Measurements from ENCODE around the gene TTC7B.

Gene TTC7B

GRCh38 chr14:90675399-90675798 lies 140.8 kb downstream of the TTC7B start:
- Histone ChIP-seq H3K27me3 (ENCODE audit: control insufficient read depth, insufficient read depth, low read length) (no peaks in the 10 kb centered on the region), H3K9ac (ENCODE audit: low read length) (no peak overlapping the region), H3K36me3 (ENCODE audit: control insufficient read depth, low read depth, low read length) (no peaks in the 10 kb centered on the region), H3K27ac (ENCODE audit: low read length) (no peak overlapping the region), H3K4me1 (ENCODE audit: control insufficient read depth, low read depth, low read length) (no peaks in the 10 kb centered on the region), H3K9me3 (ENCODE audit: control insufficient read depth, low read depth, low read length) (no peaks in the 10 kb centered on the region), H3K4me3 (ENCODE audit: low read length) (no peak overlapping the region)

- Histone ChIP-seq H3K27me3 (ENCODE audit: control insufficient read depth, insufficient read depth, low read length) (no peaks in the 10 kb centered on the region), H3K4me1 (ENCODE audit: control insufficient read depth, low read depth, low read length) (no peaks in the 10 kb centered on the region), H3K9me3 (ENCODE audit: control insufficient read depth, low read depth, low read length) (no peaks in the 10 kb centered on the region), H3K36me3 (ENCODE audit: control insufficient read depth, low read depth, low read length) (no peaks in the 10 kb centered on the region), H3K9ac (ENCODE audit: low read length) (no peak overlapping the region), H3K27ac (ENCODE audit: low read length) (no peak overlapping the region), H3K4me3 (ENCODE audit: low read length) (no peak overlapping the region)
These were observed 141.5 kb downstream of the TTC7B start for GRCh38 chr14:90674716-90675115.

- Histone ChIP-seq H3K9ac (ENCODE audit: low read length) (no peak overlapping the region), H3K27me3 (ENCODE audit: control insufficient read depth, insufficient read depth, low read length) (no peaks in the 10 kb centered on the region), H3K4me3 (ENCODE audit: low read length) (no peak overlapping the region), H3K9me3 (ENCODE audit: control insufficient read depth, low read depth, low read length) (no peaks in the 10 kb centered on the region), H3K27ac (ENCODE audit: low read length) (no peak overlapping the region), H3K36me3 (ENCODE audit: control insufficient read depth, low read depth, low read length) (no peaks in the 10 kb centered on the region), H3K4me1 (ENCODE audit: control insufficient read depth, low read depth, low read length) (no peaks in the 10 kb centered on the region)
These were observed 142.1 kb downstream of the TTC7B start for GRCh38 chr14:90674043-90674670.

- Histone ChIP-seq H3K4me1 (ENCODE audit: control insufficient read depth, low read depth, low read length) (no peaks in the 10 kb centered on the region), H3K27me3 (ENCODE audit: control insufficient read depth, insufficient read depth, low read length) (no peaks in the 10 kb centered on the region), H3K27ac (ENCODE audit: low read length) (no peak overlapping the region), H3K4me3 (ENCODE audit: low read length) (no peak overlapping the region), H3K36me3 (ENCODE audit: control insufficient read depth, low read depth, low read length) (no peaks in the 10 kb centered on the region), H3K9me3 (ENCODE audit: control insufficient read depth, low read depth, low read length) (no peaks in the 10 kb centered on the region), H3K9ac (ENCODE audit: low read length) (no peak overlapping the region)
These were observed 144.6 kb downstream of the TTC7B start for GRCh38 chr14:90671382-90672234.

- Histone ChIP-seq H3K27ac (ENCODE audit: low read length) (no peak overlapping the region), H3K4me1 (ENCODE audit: control insufficient read depth, low read depth, low read length) (no peaks in the 10 kb centered on the region), H3K27me3 (ENCODE audit: control insufficient read depth, insufficient read depth, low read length) (no peaks in the 10 kb centered on the region), H3K4me3 (ENCODE audit: low read length) (no peak overlapping the region), H3K36me3 (ENCODE audit: control insufficient read depth, low read depth, low read length) (no peaks in the 10 kb centered on the region), H3K9me3 (ENCODE audit: control insufficient read depth, low read depth, low read length) (no peaks in the 10 kb centered on the region), H3K9ac (ENCODE audit: low read length) (no peak overlapping the region)
These were observed 146.5 kb downstream of the TTC7B start for GRCh38 chr14:90669731-90670130.

- Histone ChIP-seq H3K4me3 (ENCODE audit: low read length) (no peak overlapping the region), H3K4me1 (ENCODE audit: control insufficient read depth, low read depth, low read length) (no peaks in the 10 kb centered on the region)
These were observed 149.7 kb downstream of the TTC7B start for GRCh38 chr14:90666571-90666970.

GRCh38 chr14:90665321-90666000 lies 150.8 kb downstream of the TTC7B start:
- Histone ChIP-seq H3K4me1 (ENCODE audit: control insufficient read depth, low read depth, low read length) (peaks cover 5% of the 10 kb centered on the region), H3K9ac (ENCODE audit: low read length) (no peak overlapping the region), H3K4me3 (ENCODE audit: low read length) (no peak overlapping the region), H3K27ac (ENCODE audit: low read length) (no peak overlapping the region), H3K9me3 (ENCODE audit: control insufficient read depth, low read depth, low read length) (no peaks in the 10 kb centered on the region), H3K27me3 (ENCODE audit: control insufficient read depth, insufficient read depth, low read length) (no peaks in the 10 kb centered on the region), H3K36me3 (ENCODE audit: control insufficient read depth, low read depth, low read length) (no peaks in the 10 kb centered on the region)

More at GRCh38 chr14:90666571-90666970, 149.7 kb downstream of the TTC7B start:
- Histone ChIP-seq H3K9ac (ENCODE audit: low read length) (no peak overlapping the region), H3K27ac (ENCODE audit: low read length) (no peak overlapping the region), H3K9me3 (ENCODE audit: control insufficient read depth, low read depth, low read length) (no peaks in the 10 kb centered on the region), H3K27me3 (ENCODE audit: control insufficient read depth, insufficient read depth, low read length) (no peaks in the 10 kb centered on the region), H3K36me3 (ENCODE audit: control insufficient read depth, low read depth, low read length) (no peaks in the 10 kb centered on the region)

- Histone ChIP-seq H3K9ac (ENCODE audit: low read length) (no peak overlapping the region), H3K27me3 (ENCODE audit: control insufficient read depth, insufficient read depth, low read length) (no peaks in the 10 kb centered on the region), H3K27ac (ENCODE audit: low read length) (no peak overlapping the region)
These were observed 151.3 kb downstream of the TTC7B start for GRCh38 chr14:90664911-90665310.

GRCh38 chr14:90663680-90664079 lies 152.6 kb downstream of the TTC7B start:
- H3K27me3 ChIP-seq (ENCODE audit: control insufficient read depth, insufficient read depth, low read length): no peaks in the 10 kb centered on the region
- H3K9me3 ChIP-seq (ENCODE audit: control insufficient read depth, low read depth, low read length): no peaks in the 10 kb centered on the region
- H3K9ac ChIP-seq (ENCODE audit: low read length): no peak overlapping the region
- no peak overlapping the region for H3K27ac ChIP-seq (ENCODE audit: low read length)
- peaks cover 5% of the 10 kb centered on the region for H3K4me1 ChIP-seq (ENCODE audit: control insufficient read depth, low read depth, low read length)
- H3K4me3 ChIP-seq (ENCODE audit: low read length): no peak overlapping the region
- no peaks in the 10 kb centered on the region for H3K36me3 ChIP-seq (ENCODE audit: control insufficient read depth, low read depth, low read length)

More at GRCh38 chr14:90664911-90665310, 151.3 kb downstream of the TTC7B start:
- H3K4me3 ChIP-seq (ENCODE audit: low read length): no peak overlapping the region
- H3K36me3 ChIP-seq (ENCODE audit: control insufficient read depth, low read depth, low read length): no peaks in the 10 kb centered on the region
- peaks cover 5% of the 10 kb centered on the region for H3K4me1 ChIP-seq (ENCODE audit: control insufficient read depth, low read depth, low read length)
- no peaks in the 10 kb centered on the region for H3K9me3 ChIP-seq (ENCODE audit: control insufficient read depth, low read depth, low read length)

- H3K27ac ChIP-seq (ENCODE audit: low read length): no peak overlapping the region
- no peaks in the 10 kb centered on the region for H3K9me3 ChIP-seq (ENCODE audit: control insufficient read depth, low read depth, low read length)
- no peak overlapping the region for H3K4me3 ChIP-seq (ENCODE audit: low read length)
- H3K4me1 ChIP-seq (ENCODE audit: control insufficient read depth, low read depth, low read length): peaks cover 5% of the 10 kb centered on the region
- H3K36me3 ChIP-seq (ENCODE audit: control insufficient read depth, low read depth, low read length): no peaks in the 10 kb centered on the region
- H3K27me3 ChIP-seq (ENCODE audit: control insufficient read depth, insufficient read depth, low read length): no peaks in the 10 kb centered on the region
- no peak overlapping the region for H3K9ac ChIP-seq (ENCODE audit: low read length)
These were observed 153.1 kb downstream of the TTC7B start for GRCh38 chr14:90663140-90663539.

GRCh38 chr14:90661866-90662265 lies 154.4 kb downstream of the TTC7B start:
- Histone ChIP-seq H3K27me3 (ENCODE audit: control insufficient read depth, insufficient read depth, low read length) (no peaks in the 10 kb centered on the region), H3K9ac (ENCODE audit: low read length) (no peak overlapping the region), H3K27ac (ENCODE audit: low read length) (no peak overlapping the region), H3K36me3 (ENCODE audit: control insufficient read depth, low read depth, low read length) (no peaks in the 10 kb centered on the region), H3K4me1 (ENCODE audit: control insufficient read depth, low read depth, low read length) (peaks cover 5% of the 10 kb centered on the region), H3K9me3 (ENCODE audit: control insufficient read depth, low read depth, low read length) (no peaks in the 10 kb centered on the region), H3K4me3 (ENCODE audit: low read length) (no peak overlapping the region)
